Trophoblast cell (in vitro differentiated cells and primary cell): ENCODE measurements around the gene NMBR.

Experiments used
- DNase-seq, 2 donors: peaks; one replicate each; pipeline ENCODE4 v3.0.0-alpha.2; 2016
- H2AFZ ChIP-seq: 2 replicates; pipeline ENCODE4 v1.6.1; 2013; ENCODE audit warnings: low read length, moderate library complexity, mild to moderate bottlenecking; ENCODE audit not compliant: insufficient read depth, poor library complexity
- H2AK5ac ChIP-seq: 2 replicates; pipeline ENCODE4 v1.6.1; 2013; ENCODE audit warnings: mild to moderate bottlenecking, low read length
- H2BK120ac ChIP-seq: 2 replicates; pipeline ENCODE4 v1.6.1; 2013; ENCODE audit warnings: low read length, mild to moderate bottlenecking, moderate library complexity; ENCODE audit not compliant: insufficient read depth, poor library complexity
- H2BK12ac ChIP-seq: 2 replicates; pipeline ENCODE4 v1.6.1; 2013; ENCODE audit warnings: mild to moderate bottlenecking, low read length, moderate library complexity
- H2BK5ac ChIP-seq: 2 replicates; pipeline ENCODE4 v1.6.1; 2013; ENCODE audit warnings: low read length, low read depth, moderate library complexity, mild to moderate bottlenecking; ENCODE audit not compliant: poor library complexity
- H3K14ac ChIP-seq: 2 replicates; pipeline ENCODE4 v1.6.1; 2013; ENCODE audit warnings: mild to moderate bottlenecking, low read length
- H3K18ac ChIP-seq: 2 replicates; pipeline ENCODE4 v1.6.1; 2013; ENCODE audit warnings: mild to moderate bottlenecking, low read length
- H3K23ac ChIP-seq: 2 replicates; pipeline ENCODE4 v1.6.1; 2013; ENCODE audit warnings: low read length
- H3K27ac ChIP-seq: 2 replicates; pipeline ENCODE4 v1.5.1; 2013; ENCODE audit warnings: low read depth, mild to moderate bottlenecking, inconsistent platforms, low read length, moderate library complexity
- H3K27me3 ChIP-seq: 2 replicates; pipeline ENCODE4 v1.6.1; 2013; ENCODE audit warnings: inconsistent platforms, mild to moderate bottlenecking, low read length, moderate library complexity; ENCODE audit not compliant: insufficient read depth
- H3K36me3 ChIP-seq, 2 experiments: 1 replicate in 1 of 2; 2 replicates in 1 of 2; pipeline ENCODE4 v1.6.1; 2013; ENCODE audit warnings: low read length in 2 of 2, mild to moderate bottlenecking in 2 of 2, moderate library complexity in 1 of 2; ENCODE audit not compliant: insufficient read depth in 2 of 2, control insufficient read depth in 1 of 2
- H3K4ac ChIP-seq: 2 replicates; pipeline ENCODE4 v1.6.1; 2013; ENCODE audit warnings: low read depth, mild to moderate bottlenecking, low read length, moderate library complexity
- H3K4me1 ChIP-seq, 2 experiments: 1 replicate in 1 of 2; 2 replicates in 1 of 2; pipeline ENCODE4 v1.6.1; 2013; ENCODE audit warnings: low read length in 2 of 2, mild to moderate bottlenecking in 2 of 2, moderate library complexity in 1 of 2; ENCODE audit not compliant: insufficient read depth in 2 of 2, control insufficient read depth in 1 of 2
- H3K4me2 ChIP-seq: 2 replicates; pipeline ENCODE4 v1.6.1; 2013; ENCODE audit warnings: inconsistent platforms, mild to moderate bottlenecking, low read length, moderate library complexity
- H3K4me3 ChIP-seq: 2 replicates; pipeline ENCODE4 v1.5.1; 2013; ENCODE audit warnings: mild to moderate bottlenecking, low read depth, low read length, inconsistent platforms
- H3K79me1 ChIP-seq: one replicate; pipeline ENCODE4 v1.6.1; 2013; ENCODE audit warnings: low read length
- H3K79me2 ChIP-seq: 2 replicates; pipeline ENCODE4 v1.6.1; 2013; ENCODE audit warnings: low read length, mild to moderate bottlenecking; ENCODE audit not compliant: control insufficient read depth, insufficient read depth, poor library complexity
- H3K9ac ChIP-seq: 2 replicates; pipeline ENCODE4 v1.6.1; 2013; ENCODE audit warnings: mild to moderate bottlenecking, low read length
- H3K9me3 ChIP-seq: 2 replicates; pipeline ENCODE4 v1.6.1; 2013; ENCODE audit warnings: low read depth, mild to moderate bottlenecking, control low read depth, inconsistent platforms, low read length; ENCODE audit not compliant: insufficient read depth
- H4K12ac ChIP-seq: 2 replicates; pipeline ENCODE4 v1.6.1; 2013; ENCODE audit warnings: low read depth, mild to moderate bottlenecking, low read length, moderate library complexity
- H4K8ac ChIP-seq: 2 replicates; pipeline ENCODE4 v1.6.1; 2013; ENCODE audit warnings: low read depth, mild to moderate bottlenecking, low read length, moderate library complexity
- H4K91ac ChIP-seq: one replicate; pipeline ENCODE4 v1.6.1; 2013; ENCODE audit warnings: low read depth, mild to moderate bottlenecking, low read length, moderate library complexity
- WGBS: extraction: QIAGEN DNeasy Blood & Tissue Kit; methylation state at CpG from one replicate; pipeline ENCODE4 v1.1.7; 2013; ENCODE audit warnings: missing lambda C conversion rate; ENCODE audit not compliant: insufficient read length, insufficient coverage; ENCODE audit errors: extremely low coverage; 5-methylcytosine and 5-hydroxymethylcytosine counted together

Gene NMBR

DNA sequence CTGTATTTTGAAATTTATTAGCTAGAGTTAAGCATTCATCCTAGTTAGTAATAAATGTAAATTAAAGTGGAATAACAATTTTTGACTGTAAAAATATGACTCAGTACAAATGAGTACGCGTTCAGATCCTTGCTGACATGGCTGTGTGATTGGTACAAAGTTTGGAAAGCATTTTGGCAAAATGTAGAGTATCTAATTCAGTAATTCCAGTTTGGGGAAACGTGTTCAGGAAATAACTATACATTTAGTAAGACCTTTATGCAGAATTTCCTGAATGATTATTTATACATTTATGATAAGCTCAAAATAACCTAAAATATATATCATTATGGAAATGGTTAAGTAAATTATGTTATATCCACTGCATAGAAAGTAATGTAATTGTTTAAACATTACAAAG lies 8.2 kb upstream of the NMBR start:
- no peak overlapping the region for H2BK5ac ChIP-seq
- H3K14ac ChIP-seq, result no peak overlapping the region
- no peaks in the 10 kb centered on the region for H3K27me3 ChIP-seq
- no peaks in the 10 kb centered on the region for H3K79me2 ChIP-seq
- H3K4ac ChIP-seq, result no peak overlapping the region
- H3K4me1 ChIP-seq, result no peaks in the 10 kb centered on the region
- no peak overlapping the region for H3K27ac ChIP-seq
- H2BK12ac ChIP-seq, result no peak overlapping the region
- DNase-seq, result no peak
- H4K8ac ChIP-seq, result no peak overlapping the region
- no peak overlapping the region for H2AFZ ChIP-seq
- H3K23ac ChIP-seq, result no peak overlapping the region
- no peak overlapping the region for H2AK5ac ChIP-seq
- no peak overlapping the region for H4K91ac ChIP-seq
- H3K9ac ChIP-seq, result no peak overlapping the region
- no peak overlapping the region for H2BK120ac ChIP-seq
- H3K18ac ChIP-seq, result no peak overlapping the region
- no CpG with 5 or more reads among the region's 3 CpGs for WGBS
- H3K9me3 ChIP-seq, result no peaks in the 10 kb centered on the region
- no peak overlapping the region for H3K4me2 ChIP-seq
- no peaks in the 10 kb centered on the region for H3K79me1 ChIP-seq
- H3K36me3 ChIP-seq, result no peaks in the 10 kb centered on the region
- H4K12ac ChIP-seq, result no peak overlapping the region
- no peak overlapping the region for H3K4me3 ChIP-seq

DNA sequence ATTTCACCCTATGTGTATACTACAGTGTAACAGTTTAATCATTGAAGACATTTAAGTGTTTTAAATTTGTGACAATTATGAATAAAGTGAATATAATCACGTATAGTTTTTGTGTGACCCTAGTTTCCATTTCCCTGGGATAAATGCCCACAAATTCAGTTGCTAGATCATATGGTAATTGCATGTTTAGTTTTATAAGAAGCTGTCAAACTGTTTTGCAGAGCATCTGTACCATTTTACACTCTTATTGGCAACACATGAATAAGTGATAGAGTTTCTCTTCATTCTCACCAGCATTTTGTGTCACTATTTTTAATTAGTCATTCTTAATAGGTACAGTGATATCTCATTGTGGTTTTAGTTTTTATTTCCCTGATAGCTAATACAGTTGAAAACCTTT lies 7.4 kb upstream of the NMBR start:
- Histone ChIP-seq H3K9ac (no peak overlapping the region), H4K8ac (no peak overlapping the region), H2BK5ac (no peak overlapping the region), H3K27ac (no peak overlapping the region), H3K4me3 (no peak overlapping the region), H3K27me3 (no peaks in the 10 kb centered on the region), H2BK12ac (no peak overlapping the region), H3K9me3 (no peaks in the 10 kb centered on the region), H2AK5ac (no peak overlapping the region), H3K36me3 (no peaks in the 10 kb centered on the region), H3K79me2 (no peaks in the 10 kb centered on the region), H3K4ac (no peak overlapping the region), H3K23ac (no peak overlapping the region), H2AFZ (no peak overlapping the region), H2BK120ac (no peak overlapping the region), H3K4me2 (no peak overlapping the region), H4K12ac (no peak overlapping the region), H3K79me1 (no peaks in the 10 kb centered on the region), H3K14ac (no peak overlapping the region), H3K4me1 (no peaks in the 10 kb centered on the region), H3K18ac (no peak overlapping the region), H4K91ac (no peak overlapping the region)
- WGBS, result no CpG with 5 or more reads among the region's 1 CpG
- no peak for DNase-seq

DNA sequence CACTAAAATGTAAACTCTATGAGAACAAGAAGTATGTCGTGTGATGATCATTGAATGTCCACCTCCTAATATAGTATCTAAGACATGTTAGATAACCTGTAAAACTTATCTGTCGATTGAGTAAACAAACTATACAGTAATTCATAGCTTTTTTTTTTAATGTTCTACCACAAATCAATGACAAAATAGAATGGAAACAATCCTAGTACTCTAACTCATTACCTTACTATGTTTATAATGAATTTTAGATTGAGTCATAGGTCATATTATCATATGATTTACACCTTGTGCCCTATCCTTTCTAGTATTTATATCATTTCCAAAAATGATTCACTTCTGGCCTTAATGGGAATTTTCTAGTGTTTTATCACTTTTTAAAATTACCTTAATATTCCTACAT lies 6.3 kb upstream of the NMBR start:
- H2BK120ac ChIP-seq, result no peak overlapping the region
- H3K9ac ChIP-seq, result no peak overlapping the region
- WGBS, result no CpG with 5 or more reads among the region's 2 CpGs
- H2AFZ ChIP-seq, result no peak overlapping the region
- H4K91ac ChIP-seq, result no peak overlapping the region
- no peak overlapping the region for H3K18ac ChIP-seq
- H2BK12ac ChIP-seq, result no peak overlapping the region
- H3K14ac ChIP-seq, result no peak overlapping the region
- no peak overlapping the region for H3K27ac ChIP-seq
- peaks cover 0 to under 1% of the 10 kb centered on the region in 2 experiments for H3K4me1 ChIP-seq
- no peak overlapping the region for H4K12ac ChIP-seq
- H3K36me3 ChIP-seq, result no peaks in the 10 kb centered on the region
- no peak overlapping the region for H2AK5ac ChIP-seq
- H3K4me3 ChIP-seq, result no peak overlapping the region
- no peak overlapping the region for H2BK5ac ChIP-seq
- H3K79me2 ChIP-seq, result no peaks in the 10 kb centered on the region
- H4K8ac ChIP-seq, result no peak overlapping the region
- no peak for DNase-seq
- H3K27me3 ChIP-seq, result no peaks in the 10 kb centered on the region
- no peak overlapping the region for H3K4ac ChIP-seq
- H3K4me2 ChIP-seq, result no peak overlapping the region
- H3K9me3 ChIP-seq, result no peaks in the 10 kb centered on the region
- H3K79me1 ChIP-seq, result no peaks in the 10 kb centered on the region
- H3K23ac ChIP-seq, result no peak overlapping the region

DNA sequence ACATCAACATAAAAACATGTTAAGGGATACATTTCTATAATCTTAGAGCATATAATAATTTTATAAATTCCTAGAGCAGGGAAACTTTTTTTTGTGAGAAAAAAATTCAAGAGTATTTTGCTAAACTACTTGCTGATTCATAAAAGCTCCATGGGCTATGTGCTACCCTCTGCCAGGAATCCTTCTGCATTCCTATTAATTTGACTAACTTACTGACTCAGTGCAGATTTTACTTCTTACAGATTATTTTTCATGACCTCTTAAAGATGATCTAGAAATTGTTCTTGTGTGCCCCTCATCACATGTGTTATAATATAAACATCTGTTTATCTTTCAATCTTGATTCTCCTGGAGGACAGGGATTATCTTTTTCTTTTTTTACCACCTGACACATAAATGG lies 5.8 kb upstream of the NMBR start:
- Histone ChIP-seq H3K9me3 (no peaks in the 10 kb centered on the region), H3K36me3 (no peaks in the 10 kb centered on the region)
- no peak for DNase-seq

More for the DNA sequence above, 5.8 kb upstream of the NMBR start:
- H3K27me3 ChIP-seq, result no peaks in the 10 kb centered on the region
- no peak overlapping the region for H2BK120ac ChIP-seq
- no peak overlapping the region for H3K27ac ChIP-seq
- H2AFZ ChIP-seq, result no peak overlapping the region
- no peak overlapping the region for H4K12ac ChIP-seq
- no peak overlapping the region for H3K4ac ChIP-seq
- no peak overlapping the region for H3K4me2 ChIP-seq
- no peak overlapping the region for H3K18ac ChIP-seq
- no peak overlapping the region for H4K91ac ChIP-seq
- H3K79me2 ChIP-seq, result no peaks in the 10 kb centered on the region
- no peak overlapping the region for H3K9ac ChIP-seq
- H2BK5ac ChIP-seq, result no peak overlapping the region
- no peak overlapping the region for H2AK5ac ChIP-seq
- no peak overlapping the region for H4K8ac ChIP-seq
- H3K4me3 ChIP-seq, result no peak overlapping the region
- H3K14ac ChIP-seq, result no peak overlapping the region
- H2BK12ac ChIP-seq, result no peak overlapping the region
- no peak overlapping the region for H3K23ac ChIP-seq
- peaks cover 0 to 2% of the 10 kb centered on the region in 2 experiments for H3K4me1 ChIP-seq
- no peaks in the 10 kb centered on the region for H3K79me1 ChIP-seq
